Transverse colon (tissue), 4 donors: ENCODE results near the gene CDON.

Source experiments
- EP300 ChIP-seq: sonication (generic); formaldehyde crosslinking; IDR thresholded peaks from one replicate; pipeline ENCODE4 v1.6.1; 2017; ENCODE audit warnings: antibody characterized with exemption, low read depth
- POLR2AphosphoS5 ChIP-seq, 3 donors: sonication (generic); formaldehyde crosslinking; IDR thresholded peaks; one replicate each; pipeline ENCODE4 v1.6.1; 2016; ENCODE audit warnings: antibody characterized with exemption in 3 of 3
- TF ChIP-seq, protein P1 (sequence below), 5 experiments: fragments of 200-600 bp in 3 of 5; fragments of 450-650 bp in 2 of 5; sonication (generic) in 3 of 5; IDR thresholded peaks; 1 replicate in 2 of 5; 2 replicates in 3 of 5; pipeline ENCODE4 v1.5.1; 2016 to 2017; ENCODE audit warnings: antibody characterized with exemption in 5 of 5, inconsistent platforms in 3 of 5, mild to moderate bottlenecking in 2 of 5, moderate library complexity in 1 of 5

DNA sequence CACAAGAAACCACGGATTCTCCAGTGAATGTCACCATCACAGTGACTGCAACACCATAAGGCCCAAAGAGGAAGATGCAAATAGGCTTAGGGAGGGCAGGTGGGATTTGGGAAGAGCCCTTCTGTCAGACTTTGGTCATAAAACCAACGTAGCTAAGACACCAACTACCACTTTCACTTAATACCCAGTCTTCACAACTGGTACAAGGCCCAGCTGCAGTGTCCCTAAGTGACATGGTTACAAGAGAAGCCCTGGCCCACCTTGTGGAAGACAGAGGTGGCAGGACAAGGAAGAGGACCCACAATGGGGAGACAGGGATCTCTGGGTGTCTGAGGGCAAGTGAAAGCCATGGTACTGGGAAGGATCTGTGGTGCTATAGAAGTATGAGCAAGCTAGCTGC, 106.8 kb downstream of the CDON start:
- no peak for TF ChIP-seq POLR2AphosphoS5 (IDR thresholded peaks at IDR 0.05)
- TF ChIP-seq, protein P1, sequence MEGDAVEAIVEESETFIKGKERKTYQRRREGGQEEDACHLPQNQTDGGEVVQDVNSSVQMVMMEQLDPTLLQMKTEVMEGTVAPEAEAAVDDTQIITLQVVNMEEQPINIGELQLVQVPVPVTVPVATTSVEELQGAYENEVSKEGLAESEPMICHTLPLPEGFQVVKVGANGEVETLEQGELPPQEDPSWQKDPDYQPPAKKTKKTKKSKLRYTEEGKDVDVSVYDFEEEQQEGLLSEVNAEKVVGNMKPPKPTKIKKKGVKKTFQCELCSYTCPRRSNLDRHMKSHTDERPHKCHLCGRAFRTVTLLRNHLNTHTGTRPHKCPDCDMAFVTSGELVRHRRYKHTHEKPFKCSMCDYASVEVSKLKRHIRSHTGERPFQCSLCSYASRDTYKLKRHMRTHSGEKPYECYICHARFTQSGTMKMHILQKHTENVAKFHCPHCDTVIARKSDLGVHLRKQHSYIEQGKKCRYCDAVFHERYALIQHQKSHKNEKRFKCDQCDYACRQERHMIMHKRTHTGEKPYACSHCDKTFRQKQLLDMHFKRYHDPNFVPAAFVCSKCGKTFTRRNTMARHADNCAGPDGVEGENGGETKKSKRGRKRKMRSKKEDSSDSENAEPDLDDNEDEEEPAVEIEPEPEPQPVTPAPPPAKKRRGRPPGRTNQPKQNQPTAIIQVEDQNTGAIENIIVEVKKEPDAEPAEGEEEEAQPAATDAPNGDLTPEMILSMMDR (IDR thresholded peaks at IDR 0.05) = no peak
- TF ChIP-seq EP300 = no peak
